H1 (cell line): ENCODE measurements around the gene ARHGAP24. TPM values are rescaled to one million over a fixed set of nuclear protein-coding genes. Genes with fewer than 3 reads are reported as not detected.
A peak's percentile ranks its signal among the peaks of the same experiment; 100 is the strongest.

Experiments
- CTCF ChIA-PET: fragments of 300-600 bp; sonication (Branson Sonifier 250); formaldehyde crosslinking; loops from one replicate; lab custom pipeline; 2021; ENCODE audit not compliant: partially characterized antibody; lab: Charles Lee
- POLR2A ChIA-PET: fragments of 300-600 bp; sonication (Branson Sonifier 250); formaldehyde crosslinking; loops from one replicate; lab custom pipeline; 2021; ENCODE audit warnings: inconsistent platforms; ENCODE audit not compliant: partially characterized antibody; lab: Charles Lee
- DNase-seq, 2 experiments: peaks; one replicate each; pipeline versions ENCODE4 v3.0.0 to v3.0.0-alpha.2; 2010 to 2022; ENCODE audit warnings: low spot score in 2 of 2, low read depth in 1 of 2, mixed read lengths in 1 of 2
- FAIRE-seq: peaks from 2 replicates; lab custom pipeline; 2011; peaks lifted over from hg19 to GRCh38; lab: Jason Lieb, UNC
- H2AFZ ChIP-seq: 2 replicates; pipeline ENCODE4 v1.8.1; 2012; ENCODE audit warnings: low read length, inconsistent platforms
- H2AK5ac ChIP-seq: 2 replicates; pipeline ENCODE4 v1.6.1; 2013; ENCODE audit warnings: low read depth, low read length
- H2BK120ac ChIP-seq: replicated peaks from 2 replicates; pipeline ENCODE3; 2013; ENCODE audit warnings: low read depth, low read length, inconsistent platforms
- H2BK12ac ChIP-seq: 2 replicates; pipeline ENCODE4 v1.6.1; 2013; ENCODE audit warnings: low read depth, low read length
- H2BK15ac ChIP-seq: 2 replicates; pipeline ENCODE4 v1.6.1; 2013; ENCODE audit warnings: low read length
- H2BK20ac ChIP-seq: 2 replicates; pipeline ENCODE4 v1.6.1; 2013; ENCODE audit warnings: low read length
- H2BK5ac ChIP-seq: 2 replicates; pipeline ENCODE4 v1.6.1; 2013; ENCODE audit warnings: low read depth, low read length
- H3K14ac ChIP-seq: 2 replicates; pipeline ENCODE4 v1.6.1; 2013; ENCODE audit warnings: inconsistent platforms; ENCODE audit not compliant: insufficient read length
- H3K18ac ChIP-seq: 2 replicates; pipeline ENCODE4 v1.6.1; 2013; ENCODE audit warnings: low read length; ENCODE audit errors: extremely low read depth
- H3K23ac ChIP-seq: 2 replicates; pipeline ENCODE4 v1.6.1; 2013; ENCODE audit warnings: inconsistent platforms; ENCODE audit not compliant: insufficient read length
- H3K23me2 ChIP-seq: 2 replicates; pipeline ENCODE4 v1.6.1; 2013; ENCODE audit warnings: low read depth, low read length
- H3K27ac ChIP-seq: 2 replicates; pipeline ENCODE4 v1.6.1; 2011; ENCODE audit warnings: low read depth, low read length, inconsistent platforms
- H3K27me3 ChIP-seq, 4 experiments: replicated peaks in 1 of 4; 1 replicate in 1 of 4; 2 replicates in 3 of 4; pipeline versions ENCODE4 v1.6.1 to v1.8.1; 2011 to 2013; ENCODE audit warnings: low read length in 3 of 4, mild to moderate bottlenecking in 3 of 4, inconsistent platforms in 2 of 4, mixed read lengths in 2 of 4, moderate library complexity in 1 of 4; ENCODE audit not compliant: control insufficient read depth in 3 of 4, insufficient read depth in 3 of 4; ENCODE audit errors: extremely low read depth in 1 of 4
- H3K36me3 ChIP-seq, 4 experiments: 2 replicates each; pipeline versions ENCODE4 v1.6.1 to v1.8.1; 2011 to 2013; ENCODE audit warnings: mild to moderate bottlenecking in 4 of 4, low read length in 3 of 4, moderate library complexity in 2 of 4, control low read depth in 1 of 4, inconsistent platforms in 1 of 4; ENCODE audit not compliant: insufficient read depth in 4 of 4, control insufficient read depth in 2 of 4
- H3K4ac ChIP-seq: replicated peaks from 2 replicates; pipeline ENCODE3; 2013; ENCODE audit warnings: low read length, low read depth, mixed read lengths, inconsistent platforms; ENCODE audit not compliant: insufficient read length
- H3K4me1 ChIP-seq, 4 experiments: replicated peaks in 1 of 4; 1 replicate in 1 of 4; 2 replicates in 3 of 4; pipeline versions ENCODE4 v1.6.1 to v1.8.1; 2011 to 2013; ENCODE audit warnings: low read length in 3 of 4, inconsistent platforms in 2 of 4, mixed read lengths in 1 of 4; ENCODE audit not compliant: insufficient read depth in 4 of 4, control insufficient read depth in 3 of 4
- H3K4me2 ChIP-seq, 2 experiments: 2 replicates each; pipeline versions ENCODE4 v1.6.1 to v1.8.1; 2011 to 2013; ENCODE audit warnings: low read depth in 2 of 2, low read length in 2 of 2, control low read depth in 1 of 2, inconsistent platforms in 1 of 2, mild to moderate bottlenecking in 1 of 2; ENCODE audit not compliant: insufficient read depth in 1 of 2
- H3K4me3 ChIP-seq, 4 experiments: fragments of 200-600, 300-600 bp in 1 of 4; sonication (generic), shearing (Covaris generic), sonication (Bioruptor Twin) in 1 of 4; 2 replicates each; pipeline versions ENCODE4 v1.5.1 to v1.8.1; 2011 to 2016; ENCODE audit warnings: low read length in 4 of 4, low read depth in 3 of 4, control low read depth in 2 of 4, inconsistent platforms in 2 of 4, mild to moderate bottlenecking in 2 of 4, mixed read lengths in 1 of 4, moderate library complexity in 1 of 4; ENCODE audit not compliant: insufficient read depth in 2 of 4; ENCODE audit errors: extremely low read depth in 1 of 4
- H3K56ac ChIP-seq: replicated peaks from 2 replicates; pipeline ENCODE3; 2013; ENCODE audit warnings: low read depth, mild to moderate bottlenecking, mixed read lengths, low read length, inconsistent platforms; ENCODE audit not compliant: insufficient read length
- H3K79me1 ChIP-seq: 2 replicates; pipeline ENCODE4 v1.6.1; 2013; ENCODE audit warnings: low read depth, low read length, control low read depth
- H3K79me2 ChIP-seq, 2 experiments: 2 replicates each; pipeline versions ENCODE4 v1.6.1 to v1.8.1; 2012 to 2013; ENCODE audit warnings: low read length in 2 of 2, mild to moderate bottlenecking in 2 of 2, inconsistent platforms in 1 of 2; ENCODE audit not compliant: insufficient read depth in 2 of 2, control insufficient read depth in 1 of 2
- H3K9ac ChIP-seq, 4 experiments: replicated peaks in 1 of 4; 1 replicate in 1 of 4; 2 replicates in 3 of 4; pipeline versions ENCODE4 v1.6.1 to v1.8.1; 2011 to 2013; ENCODE audit warnings: low read depth in 3 of 4, low read length in 3 of 4, control low read depth in 2 of 4, mild to moderate bottlenecking in 2 of 4, moderate library complexity in 2 of 4, inconsistent platforms in 1 of 4; ENCODE audit errors: extremely low read depth in 1 of 4
- H3K9me3 ChIP-seq, 2 experiments: 2 replicates each; pipeline versions ENCODE4 v1.6.1 to v1.8.1; 2012 to 2013; ENCODE audit warnings: mild to moderate bottlenecking in 2 of 2, moderate library complexity in 2 of 2, control low read depth in 1 of 2, inconsistent platforms in 1 of 2, low read depth in 1 of 2, low read length in 1 of 2, mixed read lengths in 1 of 2; ENCODE audit not compliant: insufficient read depth in 2 of 2
- H4K20me1 ChIP-seq, 2 experiments: replicated peaks in 1 of 2; 2 replicates each; pipeline versions ENCODE3 to v1.8.1; 2011 to 2013; ENCODE audit warnings: inconsistent platforms in 2 of 2, low read length in 2 of 2, mild to moderate bottlenecking in 1 of 2; ENCODE audit not compliant: insufficient read depth in 2 of 2, control insufficient read depth in 1 of 2
- H4K5ac ChIP-seq: 2 replicates; pipeline ENCODE4 v1.6.1; 2013; ENCODE audit warnings: low read length, low read depth, mixed read lengths, inconsistent platforms; ENCODE audit not compliant: insufficient read length
- H4K8ac ChIP-seq: 2 replicates; pipeline ENCODE4 v1.8.0; 2013; ENCODE audit warnings: mild to moderate bottlenecking, moderate library complexity, low read length, inconsistent platforms; ENCODE audit not compliant: insufficient read depth; ENCODE audit errors: extremely low read depth
- H4K91ac ChIP-seq: replicated peaks from 2 replicates; pipeline ENCODE3; 2013; ENCODE audit warnings: low read length, mixed read lengths, inconsistent platforms; ENCODE audit not compliant: insufficient read length
- ATF2 ChIP-seq: IDR thresholded peaks from 2 replicates; pipeline ENCODE4 v1.6.1; 2012; ENCODE audit warnings: low read length, inconsistent platforms
- E2F6 ChIP-seq: IDR thresholded peaks from 2 replicates; pipeline ENCODE4 v1.6.1; 2012; ENCODE audit warnings: inconsistent platforms
- WGBS, 2 experiments: shearing (Covaris generic) in 1 of 2; methylation state at CpG; one replicate each; pipeline versions ENCODE4 v1.1.6 to v1.1.7; 2013 to 2015; ENCODE audit warnings: low lambda C conversion rate in 2 of 2, mixed read lengths in 2 of 2, inconsistent platforms in 1 of 2, low coverage in 1 of 2, missing lambda C conversion rate in 1 of 2; ENCODE audit not compliant: insufficient replicate concordance in 2 of 2, insufficient coverage in 1 of 2, insufficient read length in 1 of 2; ENCODE audit errors: extremely low coverage in 1 of 2, missing lambda C conversion rate in 1 of 2; 5-methylcytosine and 5-hydroxymethylcytosine counted together
- polyA plus RNA-seq, 7 experiments: library from polyadenylated mRNA; depleted of rRNA in 3 of 7; stranded (reverse) in 5 of 7; unstranded in 2 of 7; fragments of >200 nt in 5 of 7; fragments of 200-250 nt in 2 of 7; gene quantifications; 1 replicate in 5 of 7; 2 replicates in 1 of 7; 4 replicates in 1 of 7; pipeline versions ENCODE4 v1.2.1 to v1.2.3, GENCODE V29; 2011 to 2013; ENCODE audit warnings: missing spikeins in 2 of 7, mixed read lengths in 2 of 7
- total RNA-seq: library from RNA; stranded (reverse); fragmentation: NEBNext Ultra II Directional; extraction: Animal tissue kit (Norgen Biotek cat#: 25700); gene quantifications from 2 replicates; pipeline ENCODE4 v1.2.1, GENCODE V29; 2021

Gene ARHGAP24
- total and polyA plus RNA-seq, 2 of the 8 experiments (the other 6 are each of a cell fraction or from before 2014, with no cell fraction given) = 0.08 to 0.50 TPM

DNA sequence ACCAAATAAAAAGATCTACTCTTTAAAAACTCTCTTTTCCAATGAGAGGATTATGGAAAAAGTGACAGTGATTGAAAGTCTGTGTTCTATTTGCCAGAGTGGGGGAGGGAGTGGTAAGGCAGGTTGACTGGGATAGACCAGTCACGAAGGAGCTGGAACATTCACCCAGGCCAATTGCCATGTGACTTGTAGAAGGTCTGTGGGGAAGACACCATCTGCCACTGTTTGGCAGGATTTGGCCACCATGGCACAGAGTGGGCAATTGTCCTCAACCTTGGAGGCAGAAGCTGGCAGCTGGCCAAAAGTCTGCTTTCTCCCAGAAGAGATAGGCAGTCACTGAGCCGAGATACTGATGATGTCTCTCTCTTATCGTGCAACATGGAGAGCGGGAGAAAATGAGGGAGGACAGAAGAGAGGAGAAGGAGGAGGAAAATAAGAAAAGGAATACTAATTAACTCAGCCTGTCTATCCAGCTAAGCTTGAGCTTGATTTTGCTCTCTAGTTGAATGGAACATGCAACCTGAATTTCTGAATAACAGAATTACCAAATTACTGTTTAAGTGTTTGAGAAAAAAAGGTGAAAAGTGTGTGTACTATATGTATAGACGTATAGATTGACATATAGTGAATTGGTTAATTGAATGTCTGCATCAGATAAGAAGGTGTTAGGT is 267.1 kb downstream of the ARHGAP24 start:
- no peaks in the 10 kb centered on the region for H3K36me3 ChIP-seq
- no peak overlapping the region for H2BK12ac ChIP-seq
- H3K56ac ChIP-seq = no peak overlapping the region
- no peak overlapping the region for H3K4me2 ChIP-seq
- H3K14ac ChIP-seq = no peak overlapping the region
- no peak overlapping the region for H4K91ac ChIP-seq
- H2AK5ac ChIP-seq = no peak overlapping the region
- POLR2A ChIA-PET = no interaction called here
- CTCF ChIA-PET = interaction anchor here (0.6 to 1.2 kb wide), 3 partner anchors 324 to 498 kb away, joined by 3 to 6 read pairs (median 3); no protein-coding TSS in a partner anchor
- no peak overlapping the region for H4K8ac ChIP-seq
- no peak overlapping the region for H4K5ac ChIP-seq
- no peaks in the 10 kb centered on the region for H3K9me3 ChIP-seq
- 0 out of 2 replicates have a peak, but pooled peaks have one; percentile 17 for TF ChIP-seq E2F6
- TF ChIP-seq ATF2 = no peak
- H2BK20ac ChIP-seq = no peak overlapping the region
- no peak overlapping the region for H3K4me3 ChIP-seq
- H3K79me2 ChIP-seq = no peaks in the 10 kb centered on the region
- H3K23ac ChIP-seq = no peak overlapping the region
- H3K23me2 ChIP-seq = no peaks in the 10 kb centered on the region
- no peak overlapping the region for H2BK120ac ChIP-seq
- no peak overlapping the region for H2BK5ac ChIP-seq
- no peaks in the 10 kb centered on the region for H3K79me1 ChIP-seq
- peak overlapping the region; percentile 41; the same call in 1 of the 2 replicates for H2AFZ ChIP-seq
- no peak overlapping the region for H3K4ac ChIP-seq
- no peak for DNase-seq
- no peak overlapping the region for H3K18ac ChIP-seq
- H3K9ac ChIP-seq = no peak overlapping the region
- FAIRE-seq = no peak
- H3K27ac ChIP-seq = no peak overlapping the region
- no peak overlapping the region for H2BK15ac ChIP-seq
- H3K27me3 ChIP-seq = no peaks in the 10 kb centered on the region
- H3K4me1 ChIP-seq = no peaks in the 10 kb centered on the region
- no peaks in the 10 kb centered on the region for H4K20me1 ChIP-seq
- WGBS, 2 experiments = 89% methylated on average over 5 of the region's 5 CpGs; no CpG with 5 or more reads in 1 of the 2 experiments
